NB4 (cell line): ENCODE data around the gene MXD4.

Source experiments
- MYC ChIP-seq: IDR thresholded peaks from 2 replicates; pipeline ENCODE4 v1.6.1; 2011; ENCODE audit warnings: low read depth, low read length
- POLR2A ChIP-seq: IDR thresholded peaks from 2 replicates; pipeline ENCODE4 v1.6.1; 2011; ENCODE audit warnings: mild to moderate bottlenecking; ENCODE audit not compliant: insufficient read length; ENCODE audit errors: extremely low read depth
- TF ChIP-seq, protein P1 (sequence below): IDR thresholded peaks from one replicate; pipeline ENCODE4 v1.5.1; 2012; ENCODE audit warnings: low read depth, low read length
- TF ChIP-seq, protein P2 (sequence below): IDR thresholded peaks from 2 replicates; pipeline ENCODE4 v1.6.1; 2011; ENCODE audit warnings: low read depth, low read length

- TF ChIP-seq POLR2A (no peak), MYC (no peak)
- TF ChIP-seq, protein P1, sequence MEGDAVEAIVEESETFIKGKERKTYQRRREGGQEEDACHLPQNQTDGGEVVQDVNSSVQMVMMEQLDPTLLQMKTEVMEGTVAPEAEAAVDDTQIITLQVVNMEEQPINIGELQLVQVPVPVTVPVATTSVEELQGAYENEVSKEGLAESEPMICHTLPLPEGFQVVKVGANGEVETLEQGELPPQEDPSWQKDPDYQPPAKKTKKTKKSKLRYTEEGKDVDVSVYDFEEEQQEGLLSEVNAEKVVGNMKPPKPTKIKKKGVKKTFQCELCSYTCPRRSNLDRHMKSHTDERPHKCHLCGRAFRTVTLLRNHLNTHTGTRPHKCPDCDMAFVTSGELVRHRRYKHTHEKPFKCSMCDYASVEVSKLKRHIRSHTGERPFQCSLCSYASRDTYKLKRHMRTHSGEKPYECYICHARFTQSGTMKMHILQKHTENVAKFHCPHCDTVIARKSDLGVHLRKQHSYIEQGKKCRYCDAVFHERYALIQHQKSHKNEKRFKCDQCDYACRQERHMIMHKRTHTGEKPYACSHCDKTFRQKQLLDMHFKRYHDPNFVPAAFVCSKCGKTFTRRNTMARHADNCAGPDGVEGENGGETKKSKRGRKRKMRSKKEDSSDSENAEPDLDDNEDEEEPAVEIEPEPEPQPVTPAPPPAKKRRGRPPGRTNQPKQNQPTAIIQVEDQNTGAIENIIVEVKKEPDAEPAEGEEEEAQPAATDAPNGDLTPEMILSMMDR, result no peak
- TF ChIP-seq, protein P2, sequence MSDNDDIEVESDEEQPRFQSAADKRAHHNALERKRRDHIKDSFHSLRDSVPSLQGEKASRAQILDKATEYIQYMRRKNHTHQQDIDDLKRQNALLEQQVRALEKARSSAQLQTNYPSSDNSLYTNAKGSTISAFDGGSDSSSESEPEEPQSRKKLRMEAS, result peak; percentile 53
These were observed 628 bp downstream of the MXD4 start for GRCh38 chr4:2261110-2261852.
